ENCODE data around the gene ANXA6.
A peak's percentile ranks its signal among the peaks of the same experiment; 100 is the strongest.

DNA sequence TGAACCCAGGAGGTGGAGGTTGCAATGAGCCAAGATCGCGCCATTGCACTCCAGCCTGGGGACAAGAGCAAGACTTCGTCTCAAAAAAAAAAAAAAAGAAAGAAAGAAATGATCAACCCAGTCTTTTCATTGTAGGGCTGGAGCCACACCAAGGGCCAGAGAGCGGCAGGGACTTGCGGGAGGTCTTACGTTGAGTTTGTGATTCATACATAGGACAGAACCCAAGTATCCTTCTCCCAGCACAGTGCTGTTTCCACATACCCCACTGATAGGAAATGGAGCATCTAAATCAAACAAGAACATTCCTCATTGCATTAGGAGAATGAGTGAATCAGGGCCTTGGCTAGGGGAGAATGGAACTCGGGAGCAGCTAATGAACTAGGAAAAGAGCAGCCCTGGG is 73.2 kb downstream of the ANXA6 start:
- TF ChIP-seq, protein P1, sequence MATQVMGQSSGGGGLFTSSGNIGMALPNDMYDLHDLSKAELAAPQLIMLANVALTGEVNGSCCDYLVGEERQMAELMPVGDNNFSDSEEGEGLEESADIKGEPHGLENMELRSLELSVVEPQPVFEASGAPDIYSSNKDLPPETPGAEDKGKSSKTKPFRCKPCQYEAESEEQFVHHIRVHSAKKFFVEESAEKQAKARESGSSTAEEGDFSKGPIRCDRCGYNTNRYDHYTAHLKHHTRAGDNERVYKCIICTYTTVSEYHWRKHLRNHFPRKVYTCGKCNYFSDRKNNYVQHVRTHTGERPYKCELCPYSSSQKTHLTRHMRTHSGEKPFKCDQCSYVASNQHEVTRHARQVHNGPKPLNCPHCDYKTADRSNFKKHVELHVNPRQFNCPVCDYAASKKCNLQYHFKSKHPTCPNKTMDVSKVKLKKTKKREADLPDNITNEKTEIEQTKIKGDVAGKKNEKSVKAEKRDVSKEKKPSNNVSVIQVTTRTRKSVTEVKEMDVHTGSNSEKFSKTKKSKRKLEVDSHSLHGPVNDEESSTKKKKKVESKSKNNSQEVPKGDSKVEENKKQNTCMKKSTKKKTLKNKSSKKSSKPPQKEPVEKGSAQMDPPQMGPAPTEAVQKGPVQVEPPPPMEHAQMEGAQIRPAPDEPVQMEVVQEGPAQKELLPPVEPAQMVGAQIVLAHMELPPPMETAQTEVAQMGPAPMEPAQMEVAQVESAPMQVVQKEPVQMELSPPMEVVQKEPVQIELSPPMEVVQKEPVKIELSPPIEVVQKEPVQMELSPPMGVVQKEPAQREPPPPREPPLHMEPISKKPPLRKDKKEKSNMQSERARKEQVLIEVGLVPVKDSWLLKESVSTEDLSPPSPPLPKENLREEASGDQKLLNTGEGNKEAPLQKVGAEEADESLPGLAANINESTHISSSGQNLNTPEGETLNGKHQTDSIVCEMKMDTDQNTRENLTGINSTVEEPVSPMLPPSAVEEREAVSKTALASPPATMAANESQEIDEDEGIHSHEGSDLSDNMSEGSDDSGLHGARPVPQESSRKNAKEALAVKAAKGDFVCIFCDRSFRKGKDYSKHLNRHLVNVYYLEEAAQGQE (IDR thresholded peaks at IDR 0.05; ENCODE audit: low read depth, low read length): no peak
- TF ChIP-seq ESRRA (IDR thresholded peaks at IDR 0.05; ENCODE audit: low read length): no peak
- TF ChIP-seq NFXL1 (IDR thresholded peaks at IDR 0.05; ENCODE audit: borderline replicate concordance): no peak
- no peak for TF ChIP-seq ZNF24 (IDR thresholded peaks at IDR 0.05)
- TF ChIP-seq ETV6 (conservative IDR thresholded peaks at IDR 0.05 in 1 of 2, IDR thresholded peaks at IDR 0.05 in 1 of 2; ENCODE audit: borderline replicate concordance in 1 of 2, low read depth in 1 of 2): no peak
- TF ChIP-seq, protein P2, sequence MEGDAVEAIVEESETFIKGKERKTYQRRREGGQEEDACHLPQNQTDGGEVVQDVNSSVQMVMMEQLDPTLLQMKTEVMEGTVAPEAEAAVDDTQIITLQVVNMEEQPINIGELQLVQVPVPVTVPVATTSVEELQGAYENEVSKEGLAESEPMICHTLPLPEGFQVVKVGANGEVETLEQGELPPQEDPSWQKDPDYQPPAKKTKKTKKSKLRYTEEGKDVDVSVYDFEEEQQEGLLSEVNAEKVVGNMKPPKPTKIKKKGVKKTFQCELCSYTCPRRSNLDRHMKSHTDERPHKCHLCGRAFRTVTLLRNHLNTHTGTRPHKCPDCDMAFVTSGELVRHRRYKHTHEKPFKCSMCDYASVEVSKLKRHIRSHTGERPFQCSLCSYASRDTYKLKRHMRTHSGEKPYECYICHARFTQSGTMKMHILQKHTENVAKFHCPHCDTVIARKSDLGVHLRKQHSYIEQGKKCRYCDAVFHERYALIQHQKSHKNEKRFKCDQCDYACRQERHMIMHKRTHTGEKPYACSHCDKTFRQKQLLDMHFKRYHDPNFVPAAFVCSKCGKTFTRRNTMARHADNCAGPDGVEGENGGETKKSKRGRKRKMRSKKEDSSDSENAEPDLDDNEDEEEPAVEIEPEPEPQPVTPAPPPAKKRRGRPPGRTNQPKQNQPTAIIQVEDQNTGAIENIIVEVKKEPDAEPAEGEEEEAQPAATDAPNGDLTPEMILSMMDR (IDR thresholded peaks at IDR 0.05 in 2 of 3, conservative IDR thresholded peaks at IDR 0.05 in 1 of 3; ENCODE audit: control insufficient read depth in 2 of 3, extremely low read depth in 1 of 3, insufficient read depth in 1 of 3, low read depth in 3 of 3, low read length in 3 of 3): no peak
- TF ChIP-seq BCL11A (IDR thresholded peaks at IDR 0.05; ENCODE audit: low read depth, low read length): no peak
- no peak for TF ChIP-seq RAD21 (IDR thresholded peaks at IDR 0.05; ENCODE audit: insufficient read depth, low read depth, low read length)
- no peak for TF ChIP-seq NR2C2 (IDR thresholded peaks at IDR 0.05; ENCODE audit: borderline replicate concordance, control insufficient read depth, insufficient read length, low read depth)
- TF ChIP-seq, protein P3, sequence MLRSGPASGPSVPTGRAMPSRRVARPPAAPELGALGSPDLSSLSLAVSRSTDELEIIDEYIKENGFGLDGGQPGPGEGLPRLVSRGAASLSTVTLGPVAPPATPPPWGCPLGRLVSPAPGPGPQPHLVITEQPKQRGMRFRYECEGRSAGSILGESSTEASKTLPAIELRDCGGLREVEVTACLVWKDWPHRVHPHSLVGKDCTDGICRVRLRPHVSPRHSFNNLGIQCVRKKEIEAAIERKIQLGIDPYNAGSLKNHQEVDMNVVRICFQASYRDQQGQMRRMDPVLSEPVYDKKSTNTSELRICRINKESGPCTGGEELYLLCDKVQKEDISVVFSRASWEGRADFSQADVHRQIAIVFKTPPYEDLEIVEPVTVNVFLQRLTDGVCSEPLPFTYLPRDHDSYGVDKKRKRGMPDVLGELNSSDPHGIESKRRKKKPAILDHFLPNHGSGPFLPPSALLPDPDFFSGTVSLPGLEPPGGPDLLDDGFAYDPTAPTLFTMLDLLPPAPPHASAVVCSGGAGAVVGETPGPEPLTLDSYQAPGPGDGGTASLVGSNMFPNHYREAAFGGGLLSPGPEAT (IDR thresholded peaks at IDR 0.05; ENCODE audit: low read depth): no peak
- TF ChIP-seq ZZZ3 (IDR thresholded peaks at IDR 0.05; ENCODE audit: control insufficient read depth, insufficient read length, low read depth): no peak
- no peak for TF ChIP-seq YBX1 (IDR thresholded peaks at IDR 0.05)
- no peak for TF ChIP-seq NBN (IDR thresholded peaks at IDR 0.05)
- TF ChIP-seq POLR2AphosphoS5 (IDR thresholded peaks at IDR 0.05; ENCODE audit: low read length): peak; percentile 18; the same call in 1 of the 2 replicates
